HL-60 (cell line): ENCODE results near the gene TENT4A.

Experiments
- GABPA ChIP-seq: IDR thresholded peaks from 2 replicates; pipeline ENCODE4 v1.6.1; 2012; ENCODE audit warnings: low read depth
- POLR2AphosphoS5 ChIP-seq: IDR thresholded peaks from 2 replicates; pipeline ENCODE4 v1.6.1; 2012; ENCODE audit warnings: low read depth
- TF ChIP-seq, protein P1 (sequence below): IDR thresholded peaks from one replicate; pipeline ENCODE4 v1.5.1; 2011; ENCODE audit warnings: low read length, control low read depth, inconsistent platforms; ENCODE audit not compliant: insufficient read depth
- TF ChIP-seq, protein P2 (sequence below): IDR thresholded peaks from 2 replicates; pipeline ENCODE4 v1.6.1; 2012; ENCODE audit warnings: low read depth; ENCODE audit not compliant: insufficient replicate concordance

DNA sequence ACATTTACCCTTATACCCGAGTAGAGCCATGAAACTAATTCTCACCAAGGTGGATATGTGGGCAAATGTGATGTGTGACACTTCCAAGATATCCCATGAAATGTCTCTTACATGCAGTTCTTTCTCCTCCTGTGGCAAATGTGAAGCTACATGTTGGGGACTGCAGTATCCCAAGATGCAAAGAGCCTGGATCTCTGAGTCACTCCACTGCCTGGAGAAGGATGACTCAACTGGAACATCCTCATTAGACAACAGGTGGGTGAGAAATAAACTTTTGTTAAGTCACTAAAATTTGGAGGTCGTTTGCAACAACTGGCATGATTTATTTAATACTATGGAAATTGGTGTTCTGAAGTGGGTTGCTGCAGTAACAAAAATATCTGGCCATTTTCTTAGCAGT is 36.5 kb upstream of the TENT4A start:
- TF ChIP-seq, protein P1, sequence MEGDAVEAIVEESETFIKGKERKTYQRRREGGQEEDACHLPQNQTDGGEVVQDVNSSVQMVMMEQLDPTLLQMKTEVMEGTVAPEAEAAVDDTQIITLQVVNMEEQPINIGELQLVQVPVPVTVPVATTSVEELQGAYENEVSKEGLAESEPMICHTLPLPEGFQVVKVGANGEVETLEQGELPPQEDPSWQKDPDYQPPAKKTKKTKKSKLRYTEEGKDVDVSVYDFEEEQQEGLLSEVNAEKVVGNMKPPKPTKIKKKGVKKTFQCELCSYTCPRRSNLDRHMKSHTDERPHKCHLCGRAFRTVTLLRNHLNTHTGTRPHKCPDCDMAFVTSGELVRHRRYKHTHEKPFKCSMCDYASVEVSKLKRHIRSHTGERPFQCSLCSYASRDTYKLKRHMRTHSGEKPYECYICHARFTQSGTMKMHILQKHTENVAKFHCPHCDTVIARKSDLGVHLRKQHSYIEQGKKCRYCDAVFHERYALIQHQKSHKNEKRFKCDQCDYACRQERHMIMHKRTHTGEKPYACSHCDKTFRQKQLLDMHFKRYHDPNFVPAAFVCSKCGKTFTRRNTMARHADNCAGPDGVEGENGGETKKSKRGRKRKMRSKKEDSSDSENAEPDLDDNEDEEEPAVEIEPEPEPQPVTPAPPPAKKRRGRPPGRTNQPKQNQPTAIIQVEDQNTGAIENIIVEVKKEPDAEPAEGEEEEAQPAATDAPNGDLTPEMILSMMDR, result no peak
- TF ChIP-seq, protein P2, sequence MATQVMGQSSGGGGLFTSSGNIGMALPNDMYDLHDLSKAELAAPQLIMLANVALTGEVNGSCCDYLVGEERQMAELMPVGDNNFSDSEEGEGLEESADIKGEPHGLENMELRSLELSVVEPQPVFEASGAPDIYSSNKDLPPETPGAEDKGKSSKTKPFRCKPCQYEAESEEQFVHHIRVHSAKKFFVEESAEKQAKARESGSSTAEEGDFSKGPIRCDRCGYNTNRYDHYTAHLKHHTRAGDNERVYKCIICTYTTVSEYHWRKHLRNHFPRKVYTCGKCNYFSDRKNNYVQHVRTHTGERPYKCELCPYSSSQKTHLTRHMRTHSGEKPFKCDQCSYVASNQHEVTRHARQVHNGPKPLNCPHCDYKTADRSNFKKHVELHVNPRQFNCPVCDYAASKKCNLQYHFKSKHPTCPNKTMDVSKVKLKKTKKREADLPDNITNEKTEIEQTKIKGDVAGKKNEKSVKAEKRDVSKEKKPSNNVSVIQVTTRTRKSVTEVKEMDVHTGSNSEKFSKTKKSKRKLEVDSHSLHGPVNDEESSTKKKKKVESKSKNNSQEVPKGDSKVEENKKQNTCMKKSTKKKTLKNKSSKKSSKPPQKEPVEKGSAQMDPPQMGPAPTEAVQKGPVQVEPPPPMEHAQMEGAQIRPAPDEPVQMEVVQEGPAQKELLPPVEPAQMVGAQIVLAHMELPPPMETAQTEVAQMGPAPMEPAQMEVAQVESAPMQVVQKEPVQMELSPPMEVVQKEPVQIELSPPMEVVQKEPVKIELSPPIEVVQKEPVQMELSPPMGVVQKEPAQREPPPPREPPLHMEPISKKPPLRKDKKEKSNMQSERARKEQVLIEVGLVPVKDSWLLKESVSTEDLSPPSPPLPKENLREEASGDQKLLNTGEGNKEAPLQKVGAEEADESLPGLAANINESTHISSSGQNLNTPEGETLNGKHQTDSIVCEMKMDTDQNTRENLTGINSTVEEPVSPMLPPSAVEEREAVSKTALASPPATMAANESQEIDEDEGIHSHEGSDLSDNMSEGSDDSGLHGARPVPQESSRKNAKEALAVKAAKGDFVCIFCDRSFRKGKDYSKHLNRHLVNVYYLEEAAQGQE, result no peak
- no peak for TF ChIP-seq POLR2AphosphoS5
- no peak for TF ChIP-seq GABPA
